SU-DHL-6 (cell line): Measurements from ENCODE around the gene GPAT3.

Source experiments
- H2AFZ ChIP-seq: fragments of 200-600 bp; sonication (generic); 2 replicates; pipeline ENCODE4 v1.6.1; 2014; ENCODE audit warnings: low read depth, mild to moderate bottlenecking, moderate library complexity, mixed read lengths, antibody characterized with exemption, low read length; ENCODE audit not compliant: severe bottlenecking
- H3F3A ChIP-seq: fragments of 200-600 bp; shearing (Covaris generic); 2 replicates; pipeline ENCODE4 v1.6.0; 2016; ENCODE audit warnings: antibody characterized with exemption, mild to moderate bottlenecking; ENCODE audit not compliant: insufficient read depth
- H3K27ac ChIP-seq: fragments of 200-600 bp; sonication (generic); 2 replicates; pipeline ENCODE4 v1.5.1; 2016; ENCODE audit warnings: low read depth, mild to moderate bottlenecking, low read length, moderate library complexity, mixed read lengths
- H3K27me3 ChIP-seq: fragments of 200-600 bp; sonication (generic), shearing (Covaris generic); 2 replicates; pipeline ENCODE4 v1.6.0; 2014; ENCODE audit warnings: mild to moderate bottlenecking, low read length
- H3K36me3 ChIP-seq: fragments of 200-600 bp; sonication (generic); 2 replicates; pipeline ENCODE4 v1.6.1; 2014; ENCODE audit warnings: mild to moderate bottlenecking, low read length, mixed read lengths
- H3K4me2 ChIP-seq: fragments of 300-600, 200-600 bp; shearing (Covaris generic), sonication (generic); 2 replicates; pipeline ENCODE4 v1.6.0; 2014; ENCODE audit warnings: low read length, low read depth, mild to moderate bottlenecking; ENCODE audit not compliant: poor library complexity, severe bottlenecking
- H3K4me3 ChIP-seq: fragments of 200-600 bp; sonication (generic); 2 replicates; pipeline ENCODE4 v1.5.1; 2014; ENCODE audit warnings: antibody characterized with exemption, low read length, mild to moderate bottlenecking, mixed read lengths; ENCODE audit not compliant: insufficient read depth, poor library complexity, severe bottlenecking
- H3K79me2 ChIP-seq: fragments of 200-600 bp; sonication (generic); 2 replicates; pipeline ENCODE4 v1.6.1; 2014; ENCODE audit warnings: mild to moderate bottlenecking, low read length, moderate library complexity; ENCODE audit not compliant: insufficient read depth
- H3K9ac ChIP-seq: fragments of 200-600 bp; sonication (generic); 2 replicates; pipeline ENCODE4 v1.7.0; 2014; ENCODE audit warnings: mild to moderate bottlenecking, low read length
- H3K9me2 ChIP-seq: fragments of 200-600 bp; sonication (generic); replicated peaks from 2 replicates; pipeline ENCODE4 v1.6.1; 2014; ENCODE audit warnings: low read length; ENCODE audit not compliant: insufficient read depth
- H3K9me3 ChIP-seq: fragments of 200-600 bp; sonication (generic); 2 replicates; pipeline ENCODE4 v1.6.1; 2014; ENCODE audit warnings: low read length, mixed read lengths; ENCODE audit not compliant: insufficient read depth
- H4K20me1 ChIP-seq: fragments of 200-600 bp; sonication (generic); 2 replicates; pipeline ENCODE4 v1.6.1; 2014; ENCODE audit warnings: low read depth, mild to moderate bottlenecking, antibody characterized with exemption, low read length, moderate library complexity, mixed read lengths
- EZH2phosphoT487 ChIP-seq: fragments of 200-600 bp; sonication (generic), shearing (Covaris generic); conservative IDR thresholded peaks from 2 replicates; pipeline ENCODE4 v1.6.1; 2018; ENCODE audit warnings: mild to moderate bottlenecking, antibody characterized with exemption, low read length, moderate library complexity, mixed read lengths
- TF ChIP-seq, protein P1 (sequence below): fragments of 200-600 bp; sonication (generic); IDR thresholded peaks from one replicate; pipeline ENCODE4 v1.5.1; 2017; ENCODE audit warnings: antibody characterized with exemption, mild to moderate bottlenecking, low read length, moderate library complexity; ENCODE audit not compliant: insufficient read depth, poor library complexity, severe bottlenecking

Gene GPAT3

DNA sequence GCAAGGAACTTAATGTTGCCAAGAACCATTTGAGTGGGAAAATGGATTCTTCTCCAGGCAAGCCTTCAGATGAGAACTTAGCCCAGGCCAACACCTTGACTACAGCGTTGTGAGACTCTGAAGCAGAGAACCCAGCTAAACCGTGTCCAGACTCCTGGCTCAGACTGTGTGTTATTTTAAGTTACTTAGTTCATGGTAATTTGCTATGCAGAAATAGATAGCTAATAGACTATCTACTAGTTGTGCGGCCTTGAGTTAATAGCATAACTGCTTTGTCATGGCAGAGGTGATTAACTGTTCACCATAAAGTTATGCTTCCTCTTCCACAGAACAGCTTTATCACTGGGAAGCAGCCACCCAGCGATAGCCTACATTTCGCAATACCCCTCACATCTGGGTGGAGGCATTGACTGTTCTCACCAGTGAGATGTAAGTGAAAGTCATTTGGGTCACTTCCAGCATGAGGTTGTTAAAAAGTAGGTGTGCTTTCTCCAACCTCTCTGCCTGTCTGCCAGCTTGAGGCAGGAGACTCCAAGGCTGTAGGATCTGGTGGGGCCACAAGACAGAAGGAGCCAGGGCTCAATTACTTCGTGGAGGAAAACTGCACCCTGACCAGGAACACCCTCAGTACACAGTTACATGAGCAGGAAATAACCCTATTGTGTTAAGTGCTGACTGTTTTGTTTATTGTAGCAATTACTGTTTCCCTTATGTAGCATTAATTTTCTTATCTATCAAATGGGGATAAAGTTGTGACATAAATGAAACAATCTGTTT, 94.2 kb downstream of the GPAT3 start:
- TF ChIP-seq, protein P1, sequence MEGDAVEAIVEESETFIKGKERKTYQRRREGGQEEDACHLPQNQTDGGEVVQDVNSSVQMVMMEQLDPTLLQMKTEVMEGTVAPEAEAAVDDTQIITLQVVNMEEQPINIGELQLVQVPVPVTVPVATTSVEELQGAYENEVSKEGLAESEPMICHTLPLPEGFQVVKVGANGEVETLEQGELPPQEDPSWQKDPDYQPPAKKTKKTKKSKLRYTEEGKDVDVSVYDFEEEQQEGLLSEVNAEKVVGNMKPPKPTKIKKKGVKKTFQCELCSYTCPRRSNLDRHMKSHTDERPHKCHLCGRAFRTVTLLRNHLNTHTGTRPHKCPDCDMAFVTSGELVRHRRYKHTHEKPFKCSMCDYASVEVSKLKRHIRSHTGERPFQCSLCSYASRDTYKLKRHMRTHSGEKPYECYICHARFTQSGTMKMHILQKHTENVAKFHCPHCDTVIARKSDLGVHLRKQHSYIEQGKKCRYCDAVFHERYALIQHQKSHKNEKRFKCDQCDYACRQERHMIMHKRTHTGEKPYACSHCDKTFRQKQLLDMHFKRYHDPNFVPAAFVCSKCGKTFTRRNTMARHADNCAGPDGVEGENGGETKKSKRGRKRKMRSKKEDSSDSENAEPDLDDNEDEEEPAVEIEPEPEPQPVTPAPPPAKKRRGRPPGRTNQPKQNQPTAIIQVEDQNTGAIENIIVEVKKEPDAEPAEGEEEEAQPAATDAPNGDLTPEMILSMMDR: no peak
- no peak for TF ChIP-seq EZH2phosphoT487
- H3K79me2 ChIP-seq: no peaks in the 10 kb centered on the region
- H2AFZ ChIP-seq: no peak overlapping the region
- H3K27ac ChIP-seq: no peak overlapping the region
- no peak overlapping the region for H3K9ac ChIP-seq
- H4K20me1 ChIP-seq: no peaks in the 10 kb centered on the region
- no peaks in the 10 kb centered on the region for H3K27me3 ChIP-seq
- H3K4me2 ChIP-seq: no peak overlapping the region
- H3K9me3 ChIP-seq: no peaks in the 10 kb centered on the region
- no peaks in the 10 kb centered on the region for H3F3A ChIP-seq
- no peaks in the 10 kb centered on the region for H3K9me2 ChIP-seq
- H3K36me3 ChIP-seq: no peaks in the 10 kb centered on the region
- no peak overlapping the region for H3K4me3 ChIP-seq

DNA sequence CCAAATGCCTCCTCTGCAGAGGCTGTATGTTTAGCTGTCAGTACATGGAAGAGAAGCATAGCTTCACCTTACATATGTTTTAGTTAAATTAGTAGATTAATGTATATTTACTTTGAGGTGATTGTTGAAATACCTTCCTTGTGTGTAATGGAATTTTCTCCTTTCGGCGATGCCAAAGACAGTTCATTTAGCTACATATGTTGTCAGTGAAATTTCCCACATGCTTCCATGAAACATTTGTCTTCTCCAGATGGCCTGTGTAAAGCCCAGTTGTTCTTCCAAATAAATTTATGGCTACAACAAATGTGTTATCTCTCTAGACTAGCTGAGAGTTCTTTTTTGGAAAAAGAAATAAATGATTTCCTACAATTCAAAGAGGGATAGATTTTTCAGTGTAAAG, 95.2 kb downstream of the GPAT3 start:
- no peaks in the 10 kb centered on the region for H3K9me2 ChIP-seq
- H3F3A ChIP-seq: no peaks in the 10 kb centered on the region
- H3K9ac ChIP-seq: no peak overlapping the region
- H3K9me3 ChIP-seq: no peaks in the 10 kb centered on the region
- H3K4me3 ChIP-seq: no peak overlapping the region
- H3K4me2 ChIP-seq: no peak overlapping the region
- H3K27me3 ChIP-seq: no peaks in the 10 kb centered on the region
- no peaks in the 10 kb centered on the region for H3K36me3 ChIP-seq
- no peak overlapping the region for H3K27ac ChIP-seq
- H3K79me2 ChIP-seq: no peaks in the 10 kb centered on the region
- no peak overlapping the region for H2AFZ ChIP-seq
- H4K20me1 ChIP-seq: no peaks in the 10 kb centered on the region
- no peak for TF ChIP-seq EZH2phosphoT487
- TF ChIP-seq, protein P1: no peak

DNA sequence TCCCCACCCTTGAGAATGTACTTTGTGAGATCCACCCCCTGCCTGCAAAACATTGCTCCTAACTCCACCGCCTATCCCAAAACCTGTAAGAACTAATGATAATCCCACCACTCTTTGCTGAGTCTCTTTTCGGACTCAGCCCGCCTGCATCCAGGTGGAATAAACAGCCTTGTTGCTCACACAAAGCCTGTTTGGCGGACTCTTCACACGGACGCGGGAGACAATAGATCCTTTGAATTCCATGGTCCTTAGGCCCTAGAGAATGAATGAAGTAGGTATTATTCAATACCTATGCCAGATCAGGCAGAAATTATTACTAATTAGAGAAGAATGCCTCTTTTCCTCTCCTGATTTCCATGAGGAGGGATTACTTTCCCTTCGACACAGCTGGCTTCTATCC, 101.0 kb downstream of the GPAT3 start:
- no peak overlapping the region for H3K4me3 ChIP-seq
- no peak overlapping the region for H3K4me2 ChIP-seq
- H3K9me3 ChIP-seq: no peaks in the 10 kb centered on the region
- H3K27me3 ChIP-seq: no peaks in the 10 kb centered on the region
- no peaks in the 10 kb centered on the region for H3K9me2 ChIP-seq
- H3K36me3 ChIP-seq: no peaks in the 10 kb centered on the region
- H3K79me2 ChIP-seq: no peaks in the 10 kb centered on the region
- H3K27ac ChIP-seq: no peak overlapping the region
- H3F3A ChIP-seq: no peaks in the 10 kb centered on the region
- no peaks in the 10 kb centered on the region for H4K20me1 ChIP-seq
- TF ChIP-seq EZH2phosphoT487: no peak
- TF ChIP-seq, protein P1: no peak
- H3K9ac ChIP-seq: no peak overlapping the region
- H2AFZ ChIP-seq: no peak overlapping the region
